Loucy (cell line): Measurements from ENCODE around the gene IFNA5.

Experiments used
- H2AFZ ChIP-seq: fragments of 200-600 bp; sonication (generic); 2 replicates; pipeline ENCODE4 v1.6.0; 2016; ENCODE audit warnings: antibody characterized with exemption, mild to moderate bottlenecking, low read length, moderate library complexity
- H3F3A ChIP-seq: fragments of 200-600 bp; 2 replicates; pipeline ENCODE4 v1.6.0; 2016; ENCODE audit warnings: antibody characterized with exemption, low read depth, mild to moderate bottlenecking
- H3K27me3 ChIP-seq: fragments of 200-600 bp; sonication (generic); 2 replicates; pipeline ENCODE4 v1.6.1; 2014; ENCODE audit warnings: low read length, mild to moderate bottlenecking; ENCODE audit not compliant: insufficient read depth, poor library complexity, severe bottlenecking
- H3K36me3 ChIP-seq: fragments of 200-600 bp; sonication (generic); 2 replicates; pipeline ENCODE4 v1.6.1; 2016; ENCODE audit warnings: low read length; ENCODE audit not compliant: insufficient read depth
- H3K4me1 ChIP-seq: fragments of 200-600 bp; sonication (generic); 2 replicates; pipeline ENCODE4 v1.5.1; 2014; ENCODE audit warnings: low read length, mild to moderate bottlenecking; ENCODE audit not compliant: insufficient read depth, poor library complexity, severe bottlenecking
- H3K4me2 ChIP-seq: fragments of 200-600 bp; sonication (generic); 2 replicates; pipeline ENCODE4 v1.6.0; 2014; ENCODE audit warnings: antibody characterized with exemption, low read length, low read depth, mild to moderate bottlenecking; ENCODE audit not compliant: poor library complexity, severe bottlenecking
- H3K4me3 ChIP-seq: fragments of 200-600 bp; sonication (generic); 2 replicates; pipeline ENCODE4 v1.5.1; 2014; ENCODE audit warnings: low read length, mild to moderate bottlenecking, mixed read lengths; ENCODE audit not compliant: poor library complexity, severe bottlenecking
- H3K79me2 ChIP-seq: fragments of 200-600 bp; sonication (generic); 2 replicates; pipeline ENCODE4 v1.6.1; 2014; ENCODE audit warnings: low read length; ENCODE audit not compliant: insufficient read depth
- H3K9ac ChIP-seq: fragments of 200-600 bp; sonication (generic); 2 replicates; pipeline ENCODE4 v1.6.0; 2014; ENCODE audit warnings: mild to moderate bottlenecking, low read depth, low read length, moderate library complexity; ENCODE audit not compliant: poor library complexity, severe bottlenecking
- H3K9me2 ChIP-seq: fragments of 200-600 bp; sonication (generic); replicated peaks from 2 replicates; pipeline ENCODE4 v1.6.1; 2016; ENCODE audit warnings: low read depth, low read length, mixed read lengths
- H3K9me3 ChIP-seq: fragments of 200-600 bp; sonication (generic); 2 replicates; pipeline ENCODE4 v1.6.1; 2014; ENCODE audit warnings: mild to moderate bottlenecking, antibody characterized with exemption, low read length, low read depth; ENCODE audit not compliant: insufficient read depth
- H4K20me1 ChIP-seq: fragments of 200-600 bp; sonication (generic); 2 replicates; pipeline ENCODE4 v1.6.0; 2014; ENCODE audit warnings: antibody characterized with exemption, low read length, mild to moderate bottlenecking; ENCODE audit not compliant: insufficient read depth, poor library complexity, severe bottlenecking
- EZH2phosphoT487 ChIP-seq: fragments of 200-600 bp; IDR thresholded peaks from 2 replicates; pipeline ENCODE4 v1.6.1; 2018; ENCODE audit warnings: antibody characterized with exemption, mild to moderate bottlenecking, moderate library complexity, borderline replicate concordance
- TF ChIP-seq, protein P1 (sequence below): fragments of 200-600 bp; sonication (generic); conservative IDR thresholded peaks from 2 replicates; pipeline ENCODE4 v1.5.1; 2014; ENCODE audit warnings: mild to moderate bottlenecking, antibody characterized with exemption, low read length

IFNA5 gene

DNA sequence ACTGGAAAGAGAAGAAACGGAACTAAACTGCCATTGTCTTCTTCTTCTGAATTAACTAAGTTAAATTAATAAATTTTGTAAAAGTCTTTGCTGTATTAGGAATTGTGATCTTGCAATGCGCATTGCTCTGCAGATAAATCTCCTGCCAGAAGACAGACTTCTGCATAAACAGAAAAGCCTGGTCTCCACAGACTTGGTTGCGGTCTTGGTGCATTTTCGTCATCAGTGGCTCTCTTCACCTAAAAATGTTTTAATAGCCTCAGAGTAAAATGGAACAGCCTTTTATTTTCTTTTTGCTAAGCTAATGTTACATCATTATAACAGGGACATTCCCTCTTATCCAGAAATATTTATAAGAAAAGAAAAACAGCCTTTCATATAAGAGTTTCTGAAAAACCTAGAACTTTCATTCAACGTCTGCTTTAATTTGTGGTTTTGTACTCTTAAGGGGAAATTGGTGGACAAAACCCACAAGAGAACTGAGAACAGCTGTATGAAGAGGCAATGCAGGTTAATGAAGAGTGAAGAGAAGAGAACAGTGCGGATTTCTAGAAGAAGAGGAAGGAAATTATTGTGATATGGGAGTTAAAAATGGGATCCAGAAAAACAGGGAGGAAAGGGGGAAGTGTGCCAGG, 10.1 kb downstream of the IFNA5 start:
- Histone ChIP-seq H3K9me2 (no peaks in the 10 kb centered on the region), H3K4me2 (peak overlapping the region; percentile 67), H3F3A (no peaks in the 10 kb centered on the region), H3K9ac (no peak overlapping the region), H3K79me2 (no peaks in the 10 kb centered on the region), H3K36me3 (no peaks in the 10 kb centered on the region), H2AFZ (no peak overlapping the region), H3K4me1 (peaks cover 15% of the 10 kb centered on the region), H3K9me3 (no peaks in the 10 kb centered on the region), H4K20me1 (no peaks in the 10 kb centered on the region), H3K4me3 (peak overlapping the region; percentile 66), H3K27me3 (no peaks in the 10 kb centered on the region)
- TF ChIP-seq, protein P1, sequence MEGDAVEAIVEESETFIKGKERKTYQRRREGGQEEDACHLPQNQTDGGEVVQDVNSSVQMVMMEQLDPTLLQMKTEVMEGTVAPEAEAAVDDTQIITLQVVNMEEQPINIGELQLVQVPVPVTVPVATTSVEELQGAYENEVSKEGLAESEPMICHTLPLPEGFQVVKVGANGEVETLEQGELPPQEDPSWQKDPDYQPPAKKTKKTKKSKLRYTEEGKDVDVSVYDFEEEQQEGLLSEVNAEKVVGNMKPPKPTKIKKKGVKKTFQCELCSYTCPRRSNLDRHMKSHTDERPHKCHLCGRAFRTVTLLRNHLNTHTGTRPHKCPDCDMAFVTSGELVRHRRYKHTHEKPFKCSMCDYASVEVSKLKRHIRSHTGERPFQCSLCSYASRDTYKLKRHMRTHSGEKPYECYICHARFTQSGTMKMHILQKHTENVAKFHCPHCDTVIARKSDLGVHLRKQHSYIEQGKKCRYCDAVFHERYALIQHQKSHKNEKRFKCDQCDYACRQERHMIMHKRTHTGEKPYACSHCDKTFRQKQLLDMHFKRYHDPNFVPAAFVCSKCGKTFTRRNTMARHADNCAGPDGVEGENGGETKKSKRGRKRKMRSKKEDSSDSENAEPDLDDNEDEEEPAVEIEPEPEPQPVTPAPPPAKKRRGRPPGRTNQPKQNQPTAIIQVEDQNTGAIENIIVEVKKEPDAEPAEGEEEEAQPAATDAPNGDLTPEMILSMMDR, result no peak
- TF ChIP-seq EZH2phosphoT487, result no peak

DNA sequence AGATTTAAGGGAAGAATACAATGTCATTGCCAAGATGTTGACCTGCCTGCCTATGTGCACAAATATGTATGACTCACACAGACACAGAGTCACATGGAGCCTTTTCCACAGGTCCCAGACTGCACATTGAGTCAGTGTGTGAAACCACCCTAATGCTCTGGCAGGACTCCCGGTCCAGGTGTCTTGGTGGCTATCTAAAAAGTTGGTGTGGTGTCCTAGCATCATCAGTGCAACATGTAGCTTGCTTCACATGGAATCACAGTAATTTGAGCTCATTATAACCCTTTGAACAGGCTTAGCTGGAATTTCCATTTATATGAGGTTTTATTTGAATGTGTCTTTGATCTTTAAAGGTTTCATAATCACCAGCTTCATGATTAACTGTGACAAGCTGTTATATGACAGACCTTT, 10.7 kb downstream of the IFNA5 start:
- Histone ChIP-seq H3K4me3 (peak overlapping the region; percentile 66), H3F3A (no peaks in the 10 kb centered on the region), H3K27me3 (no peaks in the 10 kb centered on the region), H3K9me2 (no peaks in the 10 kb centered on the region), H3K9ac (no peak overlapping the region), H4K20me1 (no peaks in the 10 kb centered on the region), H3K9me3 (no peaks in the 10 kb centered on the region), H2AFZ (no peak overlapping the region), H3K36me3 (no peaks in the 10 kb centered on the region), H3K4me1 (peaks cover 20% of the 10 kb centered on the region), H3K79me2 (no peaks in the 10 kb centered on the region), H3K4me2 (peak overlapping the region; percentile 67)
- TF ChIP-seq, protein P1, result no peak
- no peak for TF ChIP-seq EZH2phosphoT487

DNA sequence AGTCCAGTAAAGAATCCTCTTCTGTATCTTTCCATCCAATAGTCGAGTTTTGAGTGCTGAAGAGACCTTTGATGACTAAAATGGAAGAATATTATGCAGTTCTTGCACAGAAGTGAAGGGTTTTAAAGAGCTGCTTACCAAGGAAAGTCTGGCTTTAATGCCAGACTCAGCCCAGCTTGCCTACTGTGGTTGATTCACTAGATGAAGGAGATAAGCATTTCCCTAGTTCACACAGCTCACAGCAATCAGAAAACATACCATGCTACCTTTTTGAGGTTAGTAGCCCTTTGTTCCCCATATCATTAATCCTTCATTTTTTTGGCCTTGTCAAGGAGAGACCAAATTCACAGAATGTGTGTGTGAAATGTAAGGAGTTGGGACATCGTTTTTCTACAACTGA, 15.3 kb downstream of the IFNA5 start:
- Histone ChIP-seq H3K27me3 (no peaks in the 10 kb centered on the region), H3K36me3 (no peaks in the 10 kb centered on the region)

More for the DNA sequence above, 15.3 kb downstream of the IFNA5 start:
- H3F3A ChIP-seq, result no peaks in the 10 kb centered on the region
- H2AFZ ChIP-seq, result no peak overlapping the region
- H4K20me1 ChIP-seq, result no peaks in the 10 kb centered on the region
- no peaks in the 10 kb centered on the region for H3K9me3 ChIP-seq
- peaks cover 13% of the 10 kb centered on the region for H3K4me1 ChIP-seq
- H3K4me3 ChIP-seq, result no peak overlapping the region
- no peak for TF ChIP-seq EZH2phosphoT487
- TF ChIP-seq, protein P1, result no peak
- no peak overlapping the region for H3K9ac ChIP-seq
- H3K9me2 ChIP-seq, result no peaks in the 10 kb centered on the region
- no peak overlapping the region for H3K4me2 ChIP-seq
- no peaks in the 10 kb centered on the region for H3K79me2 ChIP-seq
